CD14-positive monocyte (primary cell): ENCODE results near the gene PLCB1. TPM values are rescaled to one million over a fixed set of nuclear protein-coding genes. Genes with fewer than 3 reads are reported as not detected.

Experiments
- DNase-seq, 3 donors: peaks; one replicate each; pipeline ENCODE4 v3.0.0-alpha.2; 2011 to 2022
- H2AFZ ChIP-seq: 2 replicates; pipeline ENCODE4 v1.6.0; 2012; ENCODE audit warnings: mild to moderate bottlenecking, low read depth, low read length, inconsistent platforms; ENCODE audit not compliant: insufficient read depth, poor library complexity, severe bottlenecking
- H3K27ac ChIP-seq, 2 donors: 1 replicate in 1 of 2; 2 replicates in 1 of 2; pipeline ENCODE4 v1.5.1; 2012 to 2013; ENCODE audit warnings: low read length in 2 of 2, control low read depth in 1 of 2, inconsistent platforms in 1 of 2, low read depth in 1 of 2, mild to moderate bottlenecking in 1 of 2
- H3K27me3 ChIP-seq, 2 donors: one replicate each; pipeline versions ENCODE4 v1.6.0 to v1.6.1; 2011 to 2013; ENCODE audit warnings: low read length in 2 of 2; ENCODE audit not compliant: control insufficient read depth in 2 of 2, insufficient read depth in 2 of 2
- H3K36me3 ChIP-seq, 2 donors: replicated peaks in 1 of 2; 1 replicate in 1 of 2; 2 replicates in 1 of 2; pipeline versions ENCODE4 v1.5.1 to v1.6.1; 2012 to 2013; ENCODE audit warnings: low read length in 2 of 2, control low read depth in 1 of 2, inconsistent platforms in 1 of 2, mild to moderate bottlenecking in 1 of 2; ENCODE audit not compliant: insufficient read depth in 2 of 2, control insufficient read depth in 1 of 2
- H3K4me1 ChIP-seq, 2 donors: 1 replicate in 1 of 2; 2 replicates in 1 of 2; pipeline versions ENCODE4 v1.5.1 to v1.6.1; 2012 to 2013; ENCODE audit warnings: low read length in 2 of 2, control low read depth in 1 of 2, inconsistent platforms in 1 of 2, mild to moderate bottlenecking in 1 of 2, moderate library complexity in 1 of 2; ENCODE audit not compliant: insufficient read depth in 2 of 2, control insufficient read depth in 1 of 2
- H3K4me2 ChIP-seq: replicated peaks from 2 replicates; pipeline ENCODE3; 2012; ENCODE audit warnings: low read length, moderate library complexity, mild to moderate bottlenecking; ENCODE audit not compliant: poor library complexity, severe bottlenecking; ENCODE audit errors: extremely low read depth
- H3K4me3 ChIP-seq, 3 experiments: fragments of 200-600 bp in 1 of 3; sonication (generic) in 1 of 3; replicated peaks in 1 of 3; 1 replicate in 2 of 3; 2 replicates in 1 of 3; pipeline ENCODE4 v1.5.1; 2011 to 2013; ENCODE audit warnings: low read length in 3 of 3, mild to moderate bottlenecking in 3 of 3, control low read depth in 2 of 3, low read depth in 2 of 3, inconsistent platforms in 1 of 3, moderate library complexity in 1 of 3
- H3K79me2 ChIP-seq: 2 replicates; pipeline ENCODE4 v1.6.0; 2012; ENCODE audit warnings: mild to moderate bottlenecking, control low read depth, inconsistent platforms, low read length, moderate library complexity; ENCODE audit not compliant: insufficient read depth
- H3K9ac ChIP-seq: 2 replicates; pipeline ENCODE4 v1.6.0; 2017; ENCODE audit warnings: low read length, mild to moderate bottlenecking; ENCODE audit not compliant: insufficient read depth, poor library complexity, severe bottlenecking
- H3K9me3 ChIP-seq, 2 donors: replicated peaks in 1 of 2; 1 replicate in 1 of 2; 2 replicates in 1 of 2; pipeline versions ENCODE4 v1.5.1 to v1.6.1; 2012 to 2013; ENCODE audit warnings: low read length in 2 of 2, control low read depth in 1 of 2; ENCODE audit not compliant: control insufficient read depth in 1 of 2, insufficient read depth in 1 of 2
- H4K20me1 ChIP-seq: 2 replicates; pipeline ENCODE4 v1.6.0; 2012; ENCODE audit warnings: mild to moderate bottlenecking, low read length, control low read depth, moderate library complexity; ENCODE audit not compliant: insufficient read depth
- H3K27ac Mint-ChIP-seq, 7 donors: one replicate each; pipeline ENCODE4 v1.8.0; 2020; ENCODE audit warnings: mild to moderate bottlenecking in 7 of 7, mixed read lengths in 7 of 7, moderate library complexity in 6 of 7, inconsistent platforms in 2 of 7
- H3K27me3 Mint-ChIP-seq, 3 donors: one replicate each; pipeline ENCODE4 v1.8.0; 2021 to 2022; ENCODE audit warnings: low read depth in 3 of 3, mild to moderate bottlenecking in 3 of 3, mixed read lengths in 3 of 3, moderate library complexity in 3 of 3, inconsistent platforms in 1 of 3
- H3K36me3 Mint-ChIP-seq, 2 donors: one replicate each; pipeline ENCODE4 v1.8.0; 2020; ENCODE audit warnings: mixed read lengths in 2 of 2, inconsistent platforms in 1 of 2, mild to moderate bottlenecking in 1 of 2
- H3K4me1 Mint-ChIP-seq: one replicate; pipeline ENCODE4 v1.8.0; 2020; ENCODE audit warnings: mild to moderate bottlenecking, mixed read lengths
- H3K4me3 Mint-ChIP-seq, 2 donors: one replicate each; pipeline ENCODE4 v1.8.0; 2020; ENCODE audit warnings: mild to moderate bottlenecking in 2 of 2, mixed read lengths in 2 of 2, moderate library complexity in 1 of 2
- H3K9me3 Mint-ChIP-seq, 7 donors: one replicate each; pipeline ENCODE4 v1.8.0; 2020 to 2022; ENCODE audit warnings: mixed read lengths in 7 of 7, mild to moderate bottlenecking in 6 of 7, moderate library complexity in 6 of 7, inconsistent platforms in 2 of 7
- WGBS: methylation state at CpG from one replicate; pipeline ENCODE4 v1.1.5; 2013; ENCODE audit warnings: missing lambda C conversion rate; ENCODE audit not compliant: insufficient coverage; 5-methylcytosine and 5-hydroxymethylcytosine counted together
- intact Hi-C, 2 donors: fragments of 100-400 bp; cut with micrococcal nuclease; formaldehyde crosslinking; loops; one replicate each; pipeline versions ENCODE4 v1.15.0 to v1.15.1; 2023
- polyA plus RNA-seq, 3 donors: library from polyadenylated mRNA; depleted of rRNA in 1 of 3; unstranded in 2 of 3; stranded (reverse) in 1 of 3; fragments of 300-500 nt in 2 of 3; fragments of >200 nt in 1 of 3; fragmentation: Illumina TruSeq in 2 of 3; gene quantifications; 1 replicate in 2 of 3; 2 replicates in 1 of 3; pipeline ENCODE4 v1.2.3, GENCODE V29; 2012 to 2021
- TF ChIP-seq, protein P1 (sequence below): fragments of 200-600 bp; IDR thresholded peaks from one replicate; pipeline ENCODE4 v1.8.0; 2022; ENCODE audit warnings: antibody characterized with exemption, mild to moderate bottlenecking

Gene PLCB1
- polyA plus RNA-seq, 3 donors: 8.6 to 16.4 (median 13.2) TPM

DNA sequence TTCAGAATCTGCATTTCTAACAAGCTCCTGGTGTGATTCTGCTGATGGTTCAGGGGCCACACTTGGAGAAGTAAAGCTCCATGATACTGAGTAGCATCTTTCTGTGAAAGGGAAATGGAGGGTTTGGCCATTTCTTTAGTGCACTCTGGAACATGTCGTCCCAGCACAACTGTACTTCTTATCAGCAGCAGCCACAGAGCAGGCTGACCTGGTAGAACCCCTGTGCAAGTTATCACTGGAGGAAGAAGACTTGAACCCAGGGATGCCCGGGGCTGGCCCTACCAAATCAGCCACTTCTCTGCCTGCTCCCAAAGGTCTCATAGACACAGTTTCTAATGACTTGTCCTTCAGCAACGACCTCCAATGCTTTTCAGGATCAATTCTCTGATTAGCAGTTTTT lies 582.1 kb downstream of the PLCB1 start:
- no peak overlapping the region for H3K9ac ChIP-seq
- H2AFZ ChIP-seq: no peak overlapping the region
- H3K27ac Mint-ChIP-seq: no peak overlapping the region
- peaks cover 29 to 40% of the 10 kb centered on the region in 2 donors for H3K36me3 Mint-ChIP-seq
- H3K79me2 ChIP-seq: no peaks in the 10 kb centered on the region
- H3K4me3 ChIP-seq: no peak overlapping the region
- H3K9me3 Mint-ChIP-seq: no peaks in the 10 kb centered on the region
- H3K4me1 ChIP-seq: no peaks in the 10 kb centered on the region
- H3K4me2 ChIP-seq: no peak overlapping the region
- no peaks in the 10 kb centered on the region for H4K20me1 ChIP-seq
- H3K27me3 ChIP-seq: no peaks in the 10 kb centered on the region
- H3K4me3 Mint-ChIP-seq: no peak overlapping the region
- H3K36me3 ChIP-seq: peaks cover 3 to 24% of the 10 kb centered on the region in 2 donors
- TF ChIP-seq, protein P1, sequence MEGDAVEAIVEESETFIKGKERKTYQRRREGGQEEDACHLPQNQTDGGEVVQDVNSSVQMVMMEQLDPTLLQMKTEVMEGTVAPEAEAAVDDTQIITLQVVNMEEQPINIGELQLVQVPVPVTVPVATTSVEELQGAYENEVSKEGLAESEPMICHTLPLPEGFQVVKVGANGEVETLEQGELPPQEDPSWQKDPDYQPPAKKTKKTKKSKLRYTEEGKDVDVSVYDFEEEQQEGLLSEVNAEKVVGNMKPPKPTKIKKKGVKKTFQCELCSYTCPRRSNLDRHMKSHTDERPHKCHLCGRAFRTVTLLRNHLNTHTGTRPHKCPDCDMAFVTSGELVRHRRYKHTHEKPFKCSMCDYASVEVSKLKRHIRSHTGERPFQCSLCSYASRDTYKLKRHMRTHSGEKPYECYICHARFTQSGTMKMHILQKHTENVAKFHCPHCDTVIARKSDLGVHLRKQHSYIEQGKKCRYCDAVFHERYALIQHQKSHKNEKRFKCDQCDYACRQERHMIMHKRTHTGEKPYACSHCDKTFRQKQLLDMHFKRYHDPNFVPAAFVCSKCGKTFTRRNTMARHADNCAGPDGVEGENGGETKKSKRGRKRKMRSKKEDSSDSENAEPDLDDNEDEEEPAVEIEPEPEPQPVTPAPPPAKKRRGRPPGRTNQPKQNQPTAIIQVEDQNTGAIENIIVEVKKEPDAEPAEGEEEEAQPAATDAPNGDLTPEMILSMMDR: no peak
- 94% methylated on average over 2 of the region's 3 CpGs for WGBS
- peaks cover 11% of the 10 kb centered on the region for H3K4me1 Mint-ChIP-seq
- H3K9me3 ChIP-seq: no peaks in the 10 kb centered on the region
- no peak for DNase-seq
- no peak overlapping the region for H3K27ac ChIP-seq
- intact Hi-C loops: no loop called here
- no peaks in the 10 kb centered on the region for H3K27me3 Mint-ChIP-seq

DNA sequence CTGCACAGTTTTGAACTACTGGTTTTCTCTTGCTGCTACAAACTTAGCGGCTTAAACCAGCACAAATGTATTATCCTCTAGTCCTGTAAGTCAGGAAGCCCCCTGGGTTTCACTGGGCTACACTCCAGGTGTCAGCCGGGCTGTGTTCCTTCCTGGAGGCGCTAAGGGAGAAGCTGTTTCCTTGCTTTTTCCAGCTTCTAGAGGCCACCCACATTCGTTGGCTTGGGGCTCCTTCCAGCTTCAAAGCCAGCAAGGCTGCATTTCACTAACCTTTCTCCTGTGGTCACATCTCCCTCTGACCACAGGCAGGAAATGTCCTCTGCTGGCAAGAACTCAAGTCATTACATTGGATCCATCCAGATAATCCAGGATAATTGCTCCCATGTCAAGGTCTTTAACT lies 586.2 kb downstream of the PLCB1 start:
- peaks cover 21% of the 10 kb centered on the region for H3K4me1 Mint-ChIP-seq
- intact Hi-C loops: no loop called here
- Histone ChIP-seq H3K27me3 (no peaks in the 10 kb centered on the region), H3K4me1 (peaks cover 6 to 7% of the 10 kb centered on the region in 2 donors), H3K4me2 (no peak overlapping the region), H4K20me1 (no peaks in the 10 kb centered on the region), H3K4me3 (no peak overlapping the region), H3K27ac (no peak overlapping the region), H2AFZ (no peak overlapping the region), H3K9ac (no peak overlapping the region), H3K9me3 (no peaks in the 10 kb centered on the region), H3K36me3 (peaks cover 0 to 13% of the 10 kb centered on the region in 2 donors), H3K79me2 (no peaks in the 10 kb centered on the region)
- no peaks in the 10 kb centered on the region for H3K27me3 Mint-ChIP-seq
- no peak overlapping the region for H3K4me3 Mint-ChIP-seq
- TF ChIP-seq, protein P1: no peak
- no peak for DNase-seq
- no peak overlapping the region for H3K27ac Mint-ChIP-seq
- H3K36me3 Mint-ChIP-seq: peaks cover 14 to 20% of the 10 kb centered on the region in 2 donors
- WGBS: 83% methylated on average over 2 of the region's 4 CpGs
- H3K9me3 Mint-ChIP-seq: no peaks in the 10 kb centered on the region
